ENCODE results near the gene E2F7.
A peak's percentile ranks its signal among the peaks of the same experiment; 100 is the strongest.

E2F7 gene

DNA sequence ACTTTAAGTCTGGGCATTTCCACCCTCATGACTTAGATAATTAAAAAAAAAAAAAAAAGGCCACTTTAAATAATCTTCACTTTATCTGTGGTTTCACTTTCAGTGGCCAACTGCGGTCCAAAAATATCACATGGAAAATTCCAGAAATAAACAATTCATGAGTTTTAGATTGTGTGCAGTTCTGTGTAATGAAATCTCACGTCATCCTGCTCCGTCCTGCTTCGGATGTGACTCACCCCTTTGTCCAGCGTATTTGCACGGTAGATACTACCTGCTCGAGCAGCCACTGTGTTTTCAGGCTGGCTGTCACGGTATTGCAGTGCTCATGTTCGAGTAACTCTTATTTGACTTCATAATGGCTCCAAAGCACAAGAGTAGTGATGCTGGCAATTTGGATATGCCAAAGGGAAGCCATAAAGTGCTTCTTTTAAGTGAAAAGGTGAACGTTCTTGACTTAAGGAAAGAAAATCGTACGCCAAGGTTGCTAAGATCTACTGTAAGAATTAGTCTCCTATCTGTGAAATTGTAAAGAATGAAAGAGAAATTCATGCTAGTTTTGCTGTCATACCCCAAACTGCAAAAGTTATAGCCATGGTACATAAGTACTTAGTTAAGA, 2.4 kb downstream of the E2F7 start:
- peak; percentile 35 for DNase-seq (ENCODE audit: low spot score)

DNA sequence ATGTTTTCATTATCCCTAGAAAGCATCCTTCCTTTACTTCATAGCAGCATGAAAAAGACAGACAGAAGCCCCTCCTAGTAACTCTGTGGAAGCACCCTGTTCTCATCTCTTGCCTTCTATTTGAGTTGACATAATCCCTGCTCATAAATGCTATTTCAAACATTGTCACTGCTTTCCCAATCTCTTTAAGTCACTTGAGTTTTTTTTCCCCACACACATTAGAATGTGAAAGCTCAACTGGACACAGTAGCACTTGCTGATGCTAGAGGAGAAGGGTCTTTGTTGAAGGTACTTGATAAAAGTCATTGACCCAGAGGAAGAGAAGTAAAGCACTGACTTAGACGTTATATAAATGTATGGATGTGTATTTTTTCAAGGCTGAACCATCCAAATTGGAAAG, 3.0 kb downstream of the E2F7 start:
- no peak for DNase-seq (ENCODE audit: low spot score)

DNA sequence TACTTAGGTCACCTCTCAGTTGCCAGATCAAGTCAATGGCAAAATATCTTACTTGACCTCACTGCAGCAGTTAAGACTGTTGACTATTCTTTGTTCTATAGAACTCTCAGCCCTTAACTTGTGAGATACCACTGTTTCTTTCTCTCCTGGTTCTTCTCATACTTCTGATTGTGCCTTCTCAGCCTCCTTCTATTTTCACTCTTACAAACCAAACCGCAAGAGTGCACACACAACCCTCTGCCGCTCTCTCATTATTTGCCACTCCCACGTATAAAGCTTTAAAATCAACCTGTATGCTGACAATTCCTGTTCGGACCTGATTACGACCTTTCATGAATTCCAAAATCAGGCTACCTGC, 4.5 kb downstream of the E2F7 start:
- DNase-seq (ENCODE audit: low spot score), result no peak

DNA sequence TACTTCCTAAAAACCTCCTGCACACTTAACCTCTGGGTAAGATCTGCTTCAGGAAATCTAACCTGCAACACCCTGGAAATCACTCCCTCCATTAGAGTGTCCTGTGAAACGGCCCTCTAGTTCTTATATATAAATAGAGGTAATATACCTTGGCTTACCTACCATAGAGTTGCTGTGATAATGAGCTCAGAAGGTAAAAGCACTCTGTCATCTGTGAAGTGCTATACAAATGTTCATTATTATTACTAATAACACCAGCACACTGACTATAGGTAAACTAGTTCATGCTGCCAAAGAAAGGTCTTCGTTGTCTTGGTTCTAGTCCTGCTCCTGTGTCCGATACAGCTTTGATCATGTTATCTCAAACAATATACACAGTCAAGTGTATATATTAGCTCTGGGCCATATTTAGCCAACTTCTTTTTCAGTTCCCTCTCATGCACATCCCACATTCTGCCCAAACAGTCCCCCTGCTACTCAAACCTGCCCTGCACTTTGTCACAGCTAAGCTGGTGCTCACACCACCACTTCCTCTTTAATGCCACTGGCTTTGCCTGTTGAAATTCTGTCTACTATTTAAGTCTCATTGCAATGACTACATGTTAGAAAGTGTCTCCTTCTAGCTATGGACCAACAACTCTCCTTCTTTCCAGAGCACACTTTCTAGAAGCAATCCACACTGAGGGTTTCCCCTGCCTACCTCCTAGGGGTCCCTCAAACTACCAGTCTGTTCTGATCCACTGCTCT, 5.1 kb downstream of the E2F7 start:
- DNase-seq (ENCODE audit: low spot score), result no peak

DNA sequence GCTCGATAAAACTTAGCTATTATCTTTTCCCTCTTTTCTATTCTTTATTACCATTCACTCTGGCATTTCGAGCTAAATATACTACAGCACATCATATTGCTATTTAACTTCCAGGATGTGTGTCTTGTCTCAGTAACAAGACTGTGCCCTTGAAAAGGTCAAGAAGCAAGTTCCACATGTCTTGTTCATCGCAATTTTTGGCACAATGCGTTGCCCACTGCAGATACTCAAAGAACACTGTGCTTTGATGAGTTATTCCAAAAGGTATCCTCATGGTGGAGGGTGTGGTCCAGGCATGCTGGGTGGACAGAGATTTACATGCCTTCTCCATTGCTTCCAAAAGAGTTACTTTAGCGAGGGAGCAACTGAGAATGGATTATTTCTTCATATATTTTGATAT, 6.6 kb downstream of the E2F7 start:
- DNase-seq (ENCODE audit: low spot score), result no peak

DNA sequence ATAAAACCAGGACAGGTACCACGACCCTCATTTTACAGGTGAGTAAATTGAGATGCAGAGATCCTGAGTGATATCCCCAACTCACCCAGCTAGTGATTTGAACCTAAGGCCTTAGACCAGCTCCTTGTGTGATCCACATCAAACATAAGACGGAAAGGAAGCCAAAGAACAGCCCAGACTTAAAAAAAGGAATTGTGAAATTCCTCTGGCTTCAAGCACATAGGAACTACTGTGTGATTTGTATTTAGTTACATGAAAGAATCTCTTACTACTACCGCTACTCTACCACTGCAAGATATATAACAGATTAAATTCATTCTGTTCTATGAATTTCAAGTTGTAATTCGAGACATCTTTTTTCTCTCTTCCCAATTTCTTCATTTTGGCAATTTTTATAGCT, 10.5 kb downstream of the E2F7 start:
- DNase-seq (ENCODE audit: low spot score), result no peak

DNA sequence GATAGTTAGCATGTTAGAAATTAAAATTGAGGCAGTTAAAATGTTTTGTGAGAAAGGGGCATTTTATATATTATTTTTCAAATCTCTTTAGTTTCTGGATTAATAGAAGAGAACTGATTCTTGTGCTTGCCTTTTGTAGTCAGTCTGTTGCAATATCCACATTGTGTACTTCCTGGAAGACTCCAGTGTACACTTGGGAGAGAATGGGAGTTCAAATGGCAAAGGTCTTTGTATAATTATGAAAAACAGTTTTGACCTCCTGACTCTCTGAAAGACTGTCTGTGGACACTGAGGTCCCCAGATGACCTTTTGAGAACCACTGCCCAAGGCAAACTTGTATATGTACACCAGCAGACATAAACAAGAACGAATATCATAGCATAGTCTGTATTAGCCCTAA, 12.1 kb downstream of the E2F7 start:
- no peak for DNase-seq (ENCODE audit: low spot score)

DNA sequence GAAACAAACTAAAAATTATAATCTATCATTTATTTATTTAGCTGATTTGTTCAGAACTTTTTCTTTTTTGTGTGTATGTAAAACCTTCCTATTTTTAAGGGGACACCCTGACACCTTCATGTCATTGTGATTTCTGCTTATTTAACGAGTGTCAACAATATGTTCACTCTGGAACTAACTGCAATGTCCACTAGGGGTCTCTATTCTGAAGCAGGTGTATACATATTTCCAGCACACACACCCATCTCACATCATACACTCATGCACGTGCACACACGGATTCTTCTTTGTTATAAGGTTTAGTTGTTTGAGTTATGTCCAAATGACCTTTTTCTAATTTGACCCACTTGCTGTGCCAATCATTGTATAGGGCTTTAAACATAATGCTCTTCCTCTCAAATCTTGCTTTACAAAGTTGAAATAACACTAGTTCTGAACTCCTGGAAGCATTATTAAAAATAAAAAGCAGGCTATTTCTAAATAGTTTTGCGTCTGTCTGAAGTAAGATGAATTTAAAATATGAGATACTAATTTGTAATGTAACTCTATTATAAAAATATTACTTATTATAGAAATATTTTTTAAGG, 15.5 kb downstream of the E2F7 start:
- DNase-seq (ENCODE audit: low spot score), result peak; percentile 58

DNA sequence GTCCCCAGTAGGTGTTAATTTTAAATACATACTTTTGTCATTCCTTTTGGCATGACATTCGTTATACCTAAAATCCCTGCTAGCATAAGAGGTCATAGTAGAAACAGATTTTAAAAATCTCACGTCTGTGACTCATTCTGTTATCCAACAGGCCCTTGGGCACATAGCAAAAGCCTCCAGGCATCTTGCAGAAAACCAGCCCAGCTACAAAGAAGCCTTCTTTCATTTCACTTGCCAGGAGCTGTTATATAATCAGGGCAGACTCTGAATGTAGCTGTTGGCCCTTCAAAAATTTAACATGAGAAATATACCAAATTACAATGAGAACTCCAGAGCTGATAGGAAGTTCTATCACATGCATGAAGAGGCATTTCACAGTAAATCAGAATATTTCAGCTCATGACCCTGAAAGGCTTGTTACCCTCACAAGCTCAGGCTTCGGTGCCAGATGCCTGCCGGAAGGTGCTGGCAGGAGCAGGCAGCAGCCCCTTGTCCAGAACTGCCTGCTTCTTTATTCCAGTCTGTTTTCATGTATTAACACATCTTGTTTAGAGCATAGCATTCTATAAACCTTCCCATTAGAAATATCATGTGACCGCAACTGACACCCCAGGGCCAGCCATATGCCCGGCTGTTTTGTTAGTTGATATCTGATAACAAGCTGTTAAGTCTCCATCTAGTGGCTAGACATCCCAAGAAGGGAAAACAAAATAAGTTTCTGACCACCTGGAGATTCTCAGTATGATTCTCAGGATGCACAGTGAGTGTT, 17.8 kb downstream of the E2F7 start:
- peak; percentile 49 for DNase-seq (ENCODE audit: low spot score)

DNA sequence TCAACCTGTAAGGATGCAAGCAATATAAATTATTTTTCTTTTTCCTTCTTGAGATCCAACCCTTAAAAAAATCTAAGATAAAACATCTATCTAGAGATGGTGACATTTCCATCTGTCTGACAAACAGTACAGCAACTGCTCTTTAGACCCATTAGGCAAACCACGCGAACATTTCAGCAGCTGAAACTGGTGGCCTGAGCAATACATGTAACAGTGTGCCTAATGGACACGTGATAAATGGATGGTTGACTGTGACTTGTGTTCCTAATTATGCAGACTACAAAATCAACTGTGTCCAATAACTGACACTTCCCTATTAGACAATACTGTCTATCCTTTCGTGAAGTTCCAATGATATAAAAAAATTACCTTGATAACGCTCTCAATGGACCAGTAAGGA, 18.9 kb downstream of the E2F7 start:
- DNase-seq (ENCODE audit: low spot score), result no peak

DNA sequence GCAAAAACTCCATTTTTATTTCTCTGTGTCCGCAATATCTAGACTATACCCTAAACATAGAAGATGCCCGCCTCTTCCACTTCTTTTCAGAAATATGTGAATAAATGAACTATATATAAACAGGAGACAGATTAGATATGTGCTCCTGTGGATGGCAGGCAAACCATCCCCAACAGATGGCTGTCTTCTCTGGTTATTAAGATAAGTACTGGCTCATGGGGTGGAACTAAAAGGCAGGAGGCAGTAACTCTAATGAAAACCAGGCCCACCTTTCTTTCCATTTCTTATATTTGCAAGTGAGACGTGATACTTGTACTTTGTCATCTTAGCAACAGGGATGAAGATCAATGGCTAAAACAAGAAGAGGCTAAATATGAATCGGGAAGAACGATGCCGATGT, 20.2 kb downstream of the E2F7 start:
- DNase-seq (ENCODE audit: low spot score), result no peak

DNA sequence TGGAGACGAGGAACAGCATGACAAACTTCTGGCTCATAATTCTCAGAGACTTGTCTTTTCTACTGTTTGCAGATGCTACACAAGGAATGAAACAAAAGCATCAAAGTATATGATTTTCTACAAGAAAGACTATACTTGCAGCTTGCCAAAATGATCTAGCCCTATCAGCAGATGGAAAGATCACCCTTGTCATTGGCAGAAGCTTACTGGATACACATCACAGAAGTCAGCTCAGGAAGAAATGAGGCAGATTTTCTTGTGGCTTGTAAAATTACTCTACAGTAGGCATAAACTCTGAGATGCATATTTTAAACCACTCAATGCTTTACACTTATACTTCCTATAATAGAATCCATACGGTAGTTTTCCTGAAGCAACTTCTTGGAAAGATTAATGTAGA, 20.6 kb downstream of the E2F7 start:
- no peak for DNase-seq (ENCODE audit: low spot score)

DNA sequence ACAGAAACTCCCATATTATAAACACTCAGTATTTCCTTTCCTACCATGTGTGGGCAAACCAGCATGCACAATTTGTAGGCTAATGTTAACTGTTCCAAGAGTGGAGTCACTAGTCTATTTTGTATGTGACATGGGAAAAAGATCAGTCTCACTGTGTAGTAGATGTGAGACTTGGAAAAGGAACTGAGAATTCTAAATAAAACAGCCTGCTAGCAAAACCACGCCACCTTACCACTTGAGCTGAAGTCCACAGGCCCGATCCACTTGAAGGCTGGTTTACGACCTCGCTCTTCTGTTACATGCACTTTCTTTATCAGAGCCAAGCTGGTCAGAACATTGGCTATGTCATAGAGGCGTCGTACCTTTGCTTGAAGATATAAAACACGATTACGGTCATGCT, 22.5 kb downstream of the E2F7 start:
- no peak for DNase-seq (ENCODE audit: low spot score)

DNA sequence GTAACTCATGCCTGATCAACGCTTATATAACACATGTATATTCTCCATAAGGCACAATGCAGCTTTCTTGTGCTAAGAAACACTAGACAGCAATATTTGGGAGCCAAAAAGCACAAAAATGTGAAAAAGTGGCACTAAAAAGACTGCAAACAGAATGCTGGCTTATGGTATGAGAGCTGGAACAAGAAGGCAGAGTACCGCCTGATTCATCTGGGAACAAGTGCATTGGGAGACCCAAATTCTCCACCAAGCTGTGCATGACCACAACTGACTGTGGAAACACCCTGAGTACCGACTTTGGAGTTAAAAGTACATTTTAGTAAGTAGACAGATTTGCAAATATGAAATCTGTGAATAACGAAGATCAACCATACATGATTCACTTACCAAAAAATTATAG, 25.1 kb downstream of the E2F7 start:
- DNase-seq (ENCODE audit: low spot score), result no peak

DNA sequence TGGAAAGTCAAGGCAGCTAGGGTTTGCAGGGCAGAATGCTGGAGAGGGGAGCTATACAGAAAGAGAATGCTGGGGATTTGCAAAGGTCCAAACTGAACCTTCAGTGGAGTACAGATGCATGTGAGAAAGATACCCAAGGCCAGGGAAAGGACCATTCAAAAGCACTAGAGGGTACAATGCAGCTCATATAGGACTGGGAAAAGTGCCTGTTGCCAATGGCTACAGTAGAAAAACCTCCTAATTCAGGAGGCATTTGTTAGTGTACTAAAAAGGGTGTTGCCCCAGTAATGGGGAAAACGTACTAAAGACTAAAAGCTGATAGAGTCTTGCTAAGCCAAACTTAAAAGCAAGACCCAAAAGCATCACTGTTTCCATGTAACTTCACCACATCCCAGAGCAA, 30.1 kb downstream of the E2F7 start:
- no peak for DNase-seq (ENCODE audit: low spot score)

DNA sequence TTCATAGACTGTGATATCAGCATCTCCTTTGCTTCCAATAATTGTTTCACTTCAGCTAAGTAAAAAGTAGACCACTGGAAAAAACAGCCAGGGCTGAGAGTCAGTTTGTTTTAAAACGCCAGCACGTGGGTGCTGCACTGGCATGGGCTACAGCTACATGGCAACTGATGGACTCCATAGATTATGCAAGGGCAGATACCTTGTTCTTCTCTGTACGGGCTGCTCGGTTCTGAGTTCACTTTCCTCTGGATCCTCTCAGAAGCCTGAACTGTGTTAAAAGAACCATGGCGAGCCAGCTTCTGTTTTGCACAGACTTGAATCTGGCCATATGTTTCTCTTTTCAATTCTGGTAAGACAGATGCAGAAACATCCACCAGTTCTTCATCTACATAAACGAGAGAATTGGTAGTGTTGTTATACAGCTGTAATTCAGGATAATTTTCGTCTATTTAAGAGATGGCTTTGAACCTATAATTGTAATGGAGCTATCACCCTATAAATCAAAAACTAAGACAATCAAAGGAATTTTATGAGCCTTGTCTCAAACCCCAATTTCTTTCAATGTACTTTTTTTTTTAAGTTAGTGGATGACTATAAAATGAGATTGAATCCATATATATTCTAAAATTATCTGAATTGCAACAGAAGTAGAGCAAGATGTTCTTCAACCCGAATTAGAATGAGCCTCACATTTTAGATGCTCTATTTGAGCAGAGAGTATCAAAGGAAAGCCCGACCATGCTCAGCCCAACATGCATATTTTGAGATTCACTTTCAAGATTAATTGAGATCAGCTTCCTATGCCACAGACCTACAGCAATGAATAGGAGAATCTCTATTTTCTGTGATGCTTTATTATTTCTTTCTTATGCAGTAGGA, 31.5 kb downstream of the E2F7 start:
- DNase-seq (ENCODE audit: low spot score), result no peak

DNA sequence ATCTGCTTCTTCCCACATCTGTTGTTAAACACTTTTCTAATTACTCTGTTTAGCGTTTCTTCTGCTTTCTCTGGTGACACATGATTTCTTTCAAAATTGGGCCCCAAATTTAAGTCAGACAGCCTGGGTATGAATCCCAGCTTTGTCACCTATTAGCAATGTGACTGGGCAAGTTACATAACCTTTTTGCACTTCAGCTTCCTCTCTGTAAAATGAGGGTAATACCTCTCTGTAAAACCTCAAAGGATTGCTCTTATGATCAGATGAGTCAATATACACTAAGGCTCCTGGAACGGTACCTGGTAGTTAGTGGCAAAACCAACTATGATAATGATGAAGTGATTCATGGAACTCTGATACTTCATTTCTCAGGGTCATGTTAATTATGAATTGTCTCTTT, 33.0 kb downstream of the E2F7 start:
- DNase-seq (ENCODE audit: low spot score), result peak; percentile 19

DNA sequence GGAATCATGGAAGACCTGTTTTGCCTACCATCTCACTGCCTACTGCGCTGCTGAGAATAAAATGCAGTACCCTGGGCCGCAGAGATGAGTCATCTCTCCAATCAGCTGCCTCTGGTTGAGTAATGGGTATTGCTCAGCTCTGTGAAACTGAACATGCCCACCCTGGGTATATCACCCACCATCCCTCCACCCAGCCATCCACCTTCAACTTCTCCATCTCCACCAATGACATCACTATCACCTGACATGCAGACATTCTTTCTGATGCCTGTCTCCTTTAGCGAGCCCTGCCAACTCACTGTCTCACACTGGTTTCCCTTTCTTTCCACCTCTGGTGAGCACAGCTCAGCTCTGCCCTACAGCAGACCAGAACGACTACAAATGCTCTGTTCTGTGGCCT, 33.6 kb downstream of the E2F7 start:
- DNase-seq (ENCODE audit: low spot score), result no peak

DNA sequence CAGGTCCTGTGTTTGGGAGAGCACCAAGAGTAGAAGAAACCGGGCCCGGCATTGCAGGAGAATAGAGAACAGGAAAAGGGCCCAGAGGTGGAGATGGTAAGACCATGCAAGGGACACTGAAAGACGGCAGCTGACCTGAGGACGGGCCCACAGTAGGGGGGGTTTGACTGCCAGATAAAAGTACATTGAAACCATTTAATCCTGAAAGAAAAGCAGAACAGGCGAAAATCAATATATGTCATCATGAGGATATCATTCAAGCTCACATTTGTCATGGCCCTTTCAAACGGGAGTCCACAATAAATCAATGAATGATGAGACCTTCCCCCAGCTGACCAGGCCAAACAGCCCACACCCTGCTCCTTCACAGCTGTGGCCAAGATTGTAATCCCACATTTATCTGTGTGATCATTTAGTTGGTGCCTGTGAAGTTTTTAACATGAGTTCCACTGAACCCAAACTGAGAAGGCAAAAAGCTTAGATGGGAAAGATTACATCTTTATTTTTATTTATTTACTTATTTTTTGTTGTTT, 39.5 kb downstream of the E2F7 start:
- no peak for DNase-seq (ENCODE audit: low spot score)

DNA sequence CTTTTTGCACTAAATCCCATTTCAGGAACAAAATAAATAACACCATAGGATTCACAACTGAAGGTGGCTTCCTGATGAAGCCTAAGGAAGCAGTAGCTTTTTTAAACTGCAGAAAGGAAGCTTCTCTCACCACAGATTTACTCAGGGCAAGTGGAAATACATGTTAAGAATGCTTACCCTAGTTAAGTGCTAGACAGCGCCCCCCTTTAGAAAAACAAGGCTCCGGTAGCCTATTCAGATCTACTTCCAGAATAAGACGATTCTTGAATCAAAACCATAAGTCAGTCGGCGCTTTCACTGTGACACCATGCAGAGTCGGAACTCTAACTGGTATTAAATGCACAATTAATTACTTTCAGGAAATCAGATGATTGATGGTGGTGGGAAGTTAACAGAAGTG, 41.9 kb downstream of the E2F7 start:
- no peak for DNase-seq (ENCODE audit: low spot score)

DNA sequence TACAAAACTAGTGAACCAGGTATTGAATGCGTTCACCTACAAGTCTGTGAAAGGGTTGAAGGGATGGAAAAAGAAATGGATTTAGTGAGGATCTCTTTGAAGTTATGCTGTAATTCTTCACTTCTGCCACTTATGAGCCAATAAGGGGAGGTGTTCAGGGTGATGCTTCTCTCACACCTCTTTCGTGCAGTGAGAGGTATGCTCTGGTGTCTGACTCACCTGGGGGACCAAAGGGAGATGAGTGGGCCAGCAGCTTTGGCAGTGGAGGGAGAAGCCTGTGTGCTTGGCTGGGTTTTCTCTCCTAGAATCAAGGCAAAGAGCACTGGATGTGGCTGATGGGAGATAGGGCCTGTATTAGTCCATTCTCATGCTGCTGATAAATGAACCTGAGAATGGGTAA, 45.4 kb downstream of the E2F7 start:
- no peak for DNase-seq (ENCODE audit: low spot score)

DNA sequence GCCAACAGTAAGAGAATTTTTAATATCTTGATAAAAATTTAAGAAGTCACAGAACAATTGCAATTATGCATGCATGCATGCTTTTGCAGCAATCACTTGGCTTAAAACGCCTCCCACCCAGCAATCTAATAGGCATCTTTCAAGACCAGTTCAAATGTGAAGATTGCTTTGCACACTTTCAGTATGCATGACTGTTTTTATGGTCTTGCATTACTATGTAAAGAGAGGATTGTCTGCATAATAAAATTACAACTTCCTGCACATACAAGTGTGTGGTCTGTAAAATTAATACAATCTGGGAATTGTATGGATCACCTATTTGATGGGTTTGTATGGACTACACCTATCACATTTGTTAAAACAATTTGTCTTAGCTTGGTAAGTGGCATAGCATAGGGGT, 48.8 kb downstream of the E2F7 start:
- DNase-seq (ENCODE audit: low spot score), result no peak
